DMS 273 (cell line): ENCODE measurements around the gene TRIM51.
"Not testable (repeated sequence)": the region's sequence is repeated elsewhere in the genome, so short reads cannot be mapped to it uniquely, and the experiment has no call there.

Source experiments
- DNase-seq: peaks from one replicate; lab custom pipeline; 2025; ENCODE audit not compliant: unreplicated experiment; lab: John Stamatoyannopoulos, UW

Gene TRIM51

GRCh38 chr11:55882997-55883396 lies at the start of gene TRIM51:
Gene TRIM51, plus strand, starts transcription at chr11:55883297. Its CDS starts 2,132 bp downstream, at chr11:55885429.
- DNase-seq = not testable (repeated sequence)

- no peak for DNase-seq
Observed at GRCh38 chr11:55838452-55838851, 44.6 kb upstream of the TRIM51 start, which contains the start of gene OR5D16. Gene OR5D16, plus strand, starts transcription at chr11:55838752. Its CDS starts 0 bp downstream, at chr11:55838752.

GRCh38 chr11:55847453-55847852 lies 35.6 kb upstream of the TRIM51 start:
- no peak for DNase-seq

GRCh38 chr11:55849037-55849436 lies 34.1 kb upstream of the TRIM51 start:
- DNase-seq = no peak

- DNase-seq = no peak
Observed at GRCh38 chr11:55852141-55852540, 31.0 kb upstream of the TRIM51 start.

- DNase-seq = no peak
Observed at GRCh38 chr11:55854704-55855103, 28.4 kb upstream of the TRIM51 start.

GRCh38 chr11:55867354-55867753 lies 15.7 kb upstream of the TRIM51 start:
- not testable (repeated sequence) for DNase-seq

GRCh38 chr11:55872731-55873130 lies 10.4 kb upstream of the TRIM51 start:
- DNase-seq = not testable (repeated sequence)

- not testable (repeated sequence) for DNase-seq
Observed at GRCh38 chr11:55873146-55873545, 10.0 kb upstream of the TRIM51 start.

GRCh38 chr11:55884995-55885394 lies 1.9 kb downstream of the TRIM51 start:
- not testable (repeated sequence) for DNase-seq

GRCh38 chr11:55885481-55885880 lies 2.4 kb downstream of the TRIM51 start:
- DNase-seq = not testable (repeated sequence)

- DNase-seq = no peak
Observed at GRCh38 chr11:55895216-55895615, 12.1 kb downstream of the TRIM51 start.

GRCh38 chr11:55902308-55902707 lies 19.2 kb downstream of the TRIM51 start:
- no peak for DNase-seq

GRCh38 chr11:55914482-55914881 lies 31.4 kb downstream of the TRIM51 start, which contains the start of gene OR5W2:
Gene OR5W2, minus strand, starts transcription at chr11:55914582. Its CDS starts 0 bp downstream, at chr11:55914582.
- DNase-seq = no peak

GRCh38 chr11:55920537-55920936 lies 37.4 kb downstream of the TRIM51 start:
- DNase-seq = no peak

GRCh38 chr11:55936300-55936699 lies 53.2 kb downstream of the TRIM51 start, which contains the start of gene OR5I1:
Gene OR5I1, minus strand, starts transcription at chr11:55936400. Its CDS starts 0 bp downstream, at chr11:55936400.
- DNase-seq = no peak
